Measurements from ENCODE around the gene CACNA1H. TPM values are rescaled to one million over a fixed set of nuclear protein-coding genes. Genes with fewer than 3 reads are reported as not detected.
"Not testable (repeated sequence)": the region's sequence is repeated elsewhere in the genome, so short reads cannot be mapped to it uniquely, and the experiment has no call there.

Gene CACNA1H
- total and polyA plus RNA-seq, 11 donors, result 1.6 to 14.6 (median 3.2) TPM

GRCh38 chr16:1256296-1256873 lies 103.5 kb downstream of the CACNA1H start:
- DNase-seq; H3K9me3 ChIP-seq; H3K4me1 ChIP-seq; H3K4me3 ChIP-seq; ATAC-seq; H3K36me3 ChIP-seq; intact Hi-C loops (cut with DNase I); H3K27ac ChIP-seq: not testable (repeated sequence)
- H3K27me3 ChIP-seq, result peaks cover 4 to 42% (median 22%) of the 10 kb centered on the region in 9 donors
- WGBS, 4 donors, result 74 to 88% (median 81%) methylated on average over 6 to 23 of the region's 23 CpGs

GRCh38 chr16:1256874-1257322 lies 104.0 kb downstream of the CACNA1H start:
- H3K4me3 ChIP-seq, result no peak overlapping the region
- DNase-seq, result peak in 2 of 5 donors; percentile 16
- H3K36me3 ChIP-seq, result no peaks in the 10 kb centered on the region
- no peaks in the 10 kb centered on the region for H3K9me3 ChIP-seq
- no peak overlapping the region for H3K27ac ChIP-seq
- intact Hi-C loops (cut with DNase I), result no loop called here
- no peak for ATAC-seq
- WGBS, 4 donors, result 78 to 83% (median 81%) methylated on average over 22 of the region's 22 CpGs
- TF ChIP-seq POLR2A (IDR thresholded peaks at IDR 0.05) (no peak), CTCF (IDR thresholded peaks at IDR 0.05) (no peak)
- peaks cover 4 to 47% (median 27%) of the 10 kb centered on the region in 9 donors for H3K27me3 ChIP-seq
- peaks cover 0 to 6% (median 0%) of the 10 kb centered on the region in 12 donors for H3K4me1 ChIP-seq

- no peak for ATAC-seq
- TF ChIP-seq POLR2A (IDR thresholded peaks at IDR 0.05) (no peak), CTCF (IDR thresholded peaks at IDR 0.05) (no peak)
- Histone ChIP-seq H3K27me3 (peaks cover 4 to 55% (median 34%) of the 10 kb centered on the region in 9 donors), H3K4me3 (no peak overlapping the region), H3K27ac (no peak overlapping the region), H3K36me3 (no peaks in the 10 kb centered on the region), H3K9me3 (no peaks in the 10 kb centered on the region), H3K4me1 (peaks cover 0 to 6% (median 0%) of the 10 kb centered on the region in 12 donors)
- WGBS, 4 donors, result 72 to 81% (median 80%) methylated on average over 29 to 34 of the region's 34 CpGs
- intact Hi-C loops (cut with DNase I), result no loop called here
- DNase-seq, result peak in 2 of 5 donors; percentile 5 to 15
Observed at GRCh38 chr16:1257561-1258224, 104.8 kb downstream of the CACNA1H start.

- H3K27me3 ChIP-seq, result peaks cover 4 to 60% (median 36%) of the 10 kb centered on the region in 9 donors
- H3K27ac ChIP-seq, result no peak overlapping the region
- intact Hi-C loops (cut with DNase I), result no loop called here
Observed at GRCh38 chr16:1258225-1258600, 105.3 kb downstream of the CACNA1H start.

More at GRCh38 chr16:1258225-1258600, 105.3 kb downstream of the CACNA1H start:
- TF ChIP-seq CTCF (IDR thresholded peaks at IDR 0.05) (no peak), POLR2A (IDR thresholded peaks at IDR 0.05) (no peak)
- Histone ChIP-seq H3K36me3 (no peaks in the 10 kb centered on the region), H3K4me1 (peaks cover 0 to 6% (median 0%) of the 10 kb centered on the region in 12 donors), H3K4me3 (no peak overlapping the region), H3K9me3 (no peaks in the 10 kb centered on the region)
- DNase-seq (peak in 2 of 5 donors; percentile 4 to 15), ATAC-seq (no peak)
- 71 to 74% (median 71%) methylated on average over 8 to 12 of the region's 12 CpGs for WGBS, 4 donors

Measured in heart left ventricle (tissue), 16 donors.